Brain microvascular endothelial cell (primary cell): ENCODE results near the gene MYH9.
A peak's percentile ranks its signal among the peaks of the same experiment; 100 is the strongest.
"Not testable (repeated sequence)": the region's sequence is repeated elsewhere in the genome, so short reads cannot be mapped to it uniquely, and the experiment has no call there.

Experiments used
- DNase-seq: peaks from one replicate; pipeline ENCODE4 v3.0.0-alpha.2; 2020
- H3K27ac ChIP-seq: fragments of 250-450 bp; sonication (Bioruptor Pico); 2 replicates; pipeline ENCODE4 v1.5.1; 2020; ENCODE audit warnings: mild to moderate bottlenecking, moderate library complexity
- H3K27me3 ChIP-seq: fragments of 250-450 bp; sonication (Bioruptor Pico); replicated peaks from 2 replicates; pipeline ENCODE4 v1.5.1; 2020; ENCODE audit warnings: mild to moderate bottlenecking
- H3K36me3 ChIP-seq: fragments of 250-450 bp; sonication (Bioruptor Pico); replicated peaks from 2 replicates; pipeline ENCODE4 v1.5.1; 2020; ENCODE audit warnings: mild to moderate bottlenecking
- H3K4me3 ChIP-seq: 2 replicates; pipeline ENCODE4 v1.5.1; 2011; ENCODE audit warnings: low read depth, mild to moderate bottlenecking, control low read depth, low read length, moderate library complexity
- in situ Hi-C: cut with HindIII; loops from 2 replicates; pipeline ENCODE4 v1.10.0; 2017; ENCODE audit warnings: low sequenced_read_pairs, low pct_ligation_motif_present
- TF ChIP-seq, protein P1 (sequence below): IDR thresholded peaks from 2 replicates; pipeline ENCODE4 v1.5.1; 2011; ENCODE audit warnings: low read depth, mild to moderate bottlenecking, moderate library complexity, low read length, control low read depth, inconsistent platforms; ENCODE audit errors: missing control alignments

MYH9 gene

DNA sequence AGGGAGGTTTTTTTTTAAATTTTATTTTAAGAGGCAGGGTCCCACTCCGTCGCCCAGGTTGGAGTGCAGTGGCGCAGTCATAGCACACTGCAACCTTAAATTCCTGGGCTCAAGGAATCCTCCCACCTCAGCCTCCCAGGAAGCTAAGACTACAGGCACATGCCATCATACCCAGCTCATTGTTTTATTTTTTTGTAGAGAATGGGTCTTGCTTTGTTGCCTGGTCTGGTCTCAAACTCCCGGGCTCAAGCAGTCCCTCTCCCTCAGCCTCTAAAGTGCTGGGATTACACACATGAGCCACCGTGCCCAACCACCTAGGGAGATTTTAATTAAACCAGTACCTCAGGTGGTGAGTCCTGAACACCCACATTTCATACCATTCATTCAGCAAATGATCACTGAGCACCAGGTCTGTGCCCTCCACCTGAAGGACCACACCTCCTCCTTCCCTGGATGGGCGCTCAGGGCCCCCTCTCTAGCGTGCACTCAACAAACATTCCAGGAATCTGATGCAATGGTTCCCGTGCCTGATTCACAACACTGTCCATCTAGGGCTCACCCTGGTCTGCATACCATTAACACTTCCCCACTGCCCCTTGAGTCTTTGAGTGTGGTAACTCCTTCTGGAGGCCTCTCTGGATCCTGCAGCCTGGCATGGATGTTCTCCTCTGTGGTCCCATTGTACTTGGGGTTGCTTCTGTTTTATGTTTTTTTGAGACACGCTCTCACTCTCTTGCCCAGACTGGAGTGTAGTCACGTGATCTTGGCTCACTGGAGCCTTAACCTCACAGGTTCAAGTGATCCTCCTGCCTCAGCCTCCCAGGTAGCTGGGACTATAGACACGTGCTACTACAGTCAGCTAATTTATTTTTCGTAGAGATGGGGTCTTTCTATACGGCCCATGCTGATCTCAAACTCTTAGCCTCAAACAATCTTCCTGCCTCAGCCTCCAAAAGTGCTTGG, 9.6 kb upstream of the MYH9 start:
- peak overlapping the region; percentile 86 for H3K27ac ChIP-seq
- H3K27me3 ChIP-seq = no peaks in the 10 kb centered on the region
- peak; percentile 72 for DNase-seq
- no peaks in the 10 kb centered on the region for H3K36me3 ChIP-seq
- H3K4me3 ChIP-seq = no peak overlapping the region
- TF ChIP-seq, protein P1, sequence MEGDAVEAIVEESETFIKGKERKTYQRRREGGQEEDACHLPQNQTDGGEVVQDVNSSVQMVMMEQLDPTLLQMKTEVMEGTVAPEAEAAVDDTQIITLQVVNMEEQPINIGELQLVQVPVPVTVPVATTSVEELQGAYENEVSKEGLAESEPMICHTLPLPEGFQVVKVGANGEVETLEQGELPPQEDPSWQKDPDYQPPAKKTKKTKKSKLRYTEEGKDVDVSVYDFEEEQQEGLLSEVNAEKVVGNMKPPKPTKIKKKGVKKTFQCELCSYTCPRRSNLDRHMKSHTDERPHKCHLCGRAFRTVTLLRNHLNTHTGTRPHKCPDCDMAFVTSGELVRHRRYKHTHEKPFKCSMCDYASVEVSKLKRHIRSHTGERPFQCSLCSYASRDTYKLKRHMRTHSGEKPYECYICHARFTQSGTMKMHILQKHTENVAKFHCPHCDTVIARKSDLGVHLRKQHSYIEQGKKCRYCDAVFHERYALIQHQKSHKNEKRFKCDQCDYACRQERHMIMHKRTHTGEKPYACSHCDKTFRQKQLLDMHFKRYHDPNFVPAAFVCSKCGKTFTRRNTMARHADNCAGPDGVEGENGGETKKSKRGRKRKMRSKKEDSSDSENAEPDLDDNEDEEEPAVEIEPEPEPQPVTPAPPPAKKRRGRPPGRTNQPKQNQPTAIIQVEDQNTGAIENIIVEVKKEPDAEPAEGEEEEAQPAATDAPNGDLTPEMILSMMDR = peak; percentile 5
- in situ Hi-C loops = no loop called here

DNA sequence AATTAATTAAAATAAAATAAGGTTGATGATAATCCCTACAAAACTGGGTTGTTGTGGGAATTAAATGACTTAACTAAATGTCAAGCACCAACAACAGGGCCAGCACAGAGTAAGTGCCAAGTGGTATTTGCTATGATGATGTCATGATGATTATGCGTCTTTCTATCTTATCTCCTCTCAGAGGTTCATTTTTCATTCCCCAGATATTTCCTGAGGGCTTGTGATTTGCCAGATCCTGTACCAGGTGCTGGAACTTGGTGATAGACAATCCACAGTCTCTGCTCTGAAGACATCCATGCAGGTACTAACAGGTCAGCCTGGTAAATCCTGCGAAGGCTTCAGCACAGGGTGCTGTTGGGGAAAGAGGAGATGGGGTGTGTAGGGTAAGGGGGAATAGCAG, 8.1 kb upstream of the MYH9 start:
- H3K4me3 ChIP-seq = no peak overlapping the region
- in situ Hi-C loops = no loop called here
- TF ChIP-seq, protein P1 = no peak

DNA sequence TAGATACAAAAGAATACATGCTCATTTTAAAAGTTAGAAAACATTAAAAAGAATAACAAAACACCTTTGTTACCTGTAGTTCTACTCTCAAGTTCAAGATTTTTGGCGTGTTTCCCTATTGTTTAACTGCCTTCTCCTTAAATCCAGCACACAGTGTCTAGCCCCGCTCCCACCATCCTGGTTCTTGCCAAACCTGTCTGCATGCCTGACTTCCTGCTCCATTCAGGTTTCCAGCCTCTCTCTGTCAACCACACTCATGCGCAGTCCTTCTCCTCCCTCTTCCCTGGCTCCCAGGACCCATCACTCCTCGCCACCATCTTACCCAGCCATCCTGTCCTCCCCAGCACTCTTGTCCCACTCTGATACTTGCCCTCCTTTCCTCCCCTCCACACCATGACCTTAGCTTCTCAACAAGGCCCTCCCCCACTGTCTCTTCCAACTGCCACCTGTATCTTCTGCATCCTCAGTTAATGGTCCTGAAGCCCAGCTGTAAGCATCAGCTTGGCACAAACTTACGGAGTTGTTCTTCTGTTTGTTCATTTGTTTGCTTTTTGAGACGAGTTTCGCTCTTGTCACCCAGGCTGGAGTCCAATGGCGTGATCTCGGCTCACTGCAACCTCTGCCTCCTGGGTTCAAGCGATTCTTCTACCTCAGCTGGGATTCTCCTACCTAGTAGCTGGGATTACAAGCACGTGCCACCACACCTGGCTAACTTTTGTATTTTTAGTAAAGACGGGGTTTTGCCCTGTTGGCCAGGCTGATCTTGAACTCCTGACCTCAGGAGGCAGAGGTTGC, 7.5 kb upstream of the MYH9 start:
- no peak for DNase-seq
- Histone ChIP-seq H3K36me3 (no peaks in the 10 kb centered on the region), H3K27me3 (no peaks in the 10 kb centered on the region), H3K27ac (peak overlapping the region; percentile 64), H3K4me3 (no peak overlapping the region)
- in situ Hi-C loops = no loop called here
- TF ChIP-seq, protein P1 = no peak

More for the DNA sequence above, 8.1 kb upstream of the MYH9 start:
- Histone ChIP-seq H3K27ac (peak overlapping the region; percentile 64), H3K27me3 (no peaks in the 10 kb centered on the region), H3K36me3 (no peaks in the 10 kb centered on the region)
- DNase-seq = peak; percentile 73

DNA sequence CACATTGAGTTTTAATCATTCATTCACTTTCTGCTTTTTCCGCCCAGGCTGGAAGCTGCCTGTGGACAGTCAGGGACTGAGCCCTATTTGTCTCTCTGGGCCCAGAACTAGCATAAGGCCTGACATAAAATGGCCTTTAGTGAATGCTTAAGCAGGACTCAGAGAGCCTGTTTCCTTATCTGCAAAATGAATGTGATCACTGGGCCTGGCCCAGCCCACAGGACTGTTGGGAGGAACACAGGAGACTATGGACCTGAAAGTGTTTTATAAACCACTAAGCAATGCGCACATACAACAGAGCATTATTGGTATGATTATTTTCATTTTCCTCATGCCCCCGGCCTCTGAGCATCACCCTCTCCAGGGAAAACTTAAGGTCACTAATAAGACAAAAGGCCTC, 3.9 kb upstream of the MYH9 start:
- in situ Hi-C loops = no loop called here

DNA sequence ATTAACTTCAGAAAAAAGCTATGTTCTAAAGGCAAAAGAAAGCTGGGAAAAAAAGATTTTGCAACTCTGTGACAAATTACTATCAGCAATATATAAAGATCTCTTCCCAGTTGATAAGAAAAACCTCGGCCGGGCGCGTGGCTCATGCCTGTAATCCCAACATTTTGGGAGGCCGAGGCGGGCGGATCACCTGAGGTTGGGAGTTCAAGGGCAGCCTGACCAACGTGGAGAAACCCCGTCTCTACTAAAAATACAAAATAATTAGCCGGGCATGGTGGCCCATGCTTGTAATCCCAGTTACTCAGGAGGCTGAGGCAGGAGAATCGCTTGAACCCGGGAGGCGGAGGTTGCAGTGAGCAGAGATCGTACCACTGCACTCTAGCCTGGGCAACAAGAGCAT, 1.4 kb upstream of the MYH9 start:
- Histone ChIP-seq H3K27ac (peak overlapping the region; percentile 75), H3K36me3 (peaks cover 33% of the 10 kb centered on the region)
- DNase-seq, H3K27me3 ChIP-seq, in situ Hi-C loops, H3K4me3 ChIP-seq: not testable (repeated sequence)

More for the DNA sequence above, 3.9 kb upstream of the MYH9 start:
- Histone ChIP-seq H3K27ac (no peak overlapping the region), H3K27me3 (no peaks in the 10 kb centered on the region), H3K36me3 (peaks cover 11% of the 10 kb centered on the region), H3K4me3 (no peak overlapping the region)
- DNase-seq = no peak
- TF ChIP-seq, protein P1 = no peak

DNA sequence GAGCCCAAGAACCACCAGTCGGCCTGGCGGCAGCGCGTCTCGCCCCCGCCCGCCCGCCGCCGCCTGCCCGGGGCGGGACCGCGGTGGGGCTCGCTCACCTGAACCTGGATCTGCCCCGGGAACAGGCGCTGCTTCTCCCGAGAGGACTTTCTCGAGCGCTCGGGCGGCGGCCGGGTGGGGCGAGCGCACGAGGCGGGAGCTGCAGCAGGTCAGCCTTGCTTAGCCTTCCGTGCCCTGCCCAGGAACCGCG, 133 bp downstream of the MYH9 start:
- in situ Hi-C loops = no loop called here
- H3K27ac ChIP-seq = peak overlapping the region; percentile 75

More for the DNA sequence above, 133 bp downstream of the MYH9 start:
- no peaks in the 10 kb centered on the region for H3K27me3 ChIP-seq
- no peak for DNase-seq
- peak overlapping the region; percentile 95 for H3K4me3 ChIP-seq
- peaks cover 46% of the 10 kb centered on the region for H3K36me3 ChIP-seq
- TF ChIP-seq, protein P1 = no peak
